Neural cell (in vitro differentiated cells): ENCODE results near the gene SLC38A9. TPM values are rescaled to one million over a fixed set of nuclear protein-coding genes. Genes with fewer than 3 reads are reported as not detected.

Experiments used
- H2AFZ ChIP-seq: fragments of 200-600, 300-800 bp; sonication (generic), shearing (Covaris generic); 2 replicates; pipeline ENCODE4 v1.6.0; 2014; ENCODE audit warnings: low read depth, mild to moderate bottlenecking, antibody characterized with exemption, low read length, moderate library complexity
- H3F3A ChIP-seq: fragments of 200-600 bp; shearing (Covaris generic); 2 replicates; pipeline ENCODE4 v1.6.1; 2016; ENCODE audit warnings: mild to moderate bottlenecking, moderate library complexity, mixed read lengths, antibody characterized with exemption, low read length; ENCODE audit not compliant: insufficient read depth, poor library complexity, severe bottlenecking
- H3K27ac ChIP-seq: fragments of 200-600, 300-800 bp; sonication (generic), shearing (Covaris generic); 2 replicates; pipeline ENCODE4 v1.5.1; 2014; ENCODE audit warnings: mild to moderate bottlenecking, low read length, moderate library complexity
- H3K27me3 ChIP-seq: fragments of 300-800, 200-600 bp; sonication (generic), shearing (Covaris generic); 2 replicates; pipeline ENCODE4 v1.6.0; 2014; ENCODE audit warnings: mild to moderate bottlenecking, low read depth, low read length, moderate library complexity; ENCODE audit not compliant: insufficient read depth
- H3K36me3 ChIP-seq: fragments of 300-800, 200-600 bp; sonication (generic), shearing (Covaris generic); 2 replicates; pipeline ENCODE4 v1.5.1; 2014; ENCODE audit warnings: mild to moderate bottlenecking, antibody characterized with exemption, low read length, moderate library complexity; ENCODE audit not compliant: insufficient read depth
- H3K4me2 ChIP-seq: fragments of 300-800, 200-600 bp; sonication (generic), shearing (Covaris generic); 2 replicates; pipeline ENCODE4 v1.6.0; 2014; ENCODE audit warnings: mild to moderate bottlenecking, low read length
- H3K4me3 ChIP-seq: fragments of 300-800, 200-600 bp; sonication (generic), shearing (Covaris generic); 2 replicates; pipeline ENCODE4 v1.5.1; 2014; ENCODE audit warnings: mild to moderate bottlenecking, low read length, moderate library complexity
- H3K79me2 ChIP-seq: fragments of 200-600 bp; shearing (Covaris generic); replicated peaks from 2 replicates; pipeline ENCODE4 v1.6.0; 2014; ENCODE audit warnings: mild to moderate bottlenecking, low read length, moderate library complexity; ENCODE audit not compliant: insufficient read depth
- H3K9ac ChIP-seq: fragments of 300-800, 200-600 bp; sonication (generic), shearing (Covaris generic); 2 replicates; pipeline ENCODE4 v1.6.1; 2016; ENCODE audit warnings: mild to moderate bottlenecking, low read length, mixed read lengths
- H3K9me2 ChIP-seq: fragments of 200-600 bp; shearing (Covaris generic); 2 replicates; pipeline ENCODE4 v1.6.1; 2016; ENCODE audit warnings: mild to moderate bottlenecking, low read length, mixed read lengths; ENCODE audit not compliant: insufficient read depth
- H3K9me3 ChIP-seq: fragments of 200-600, 300-800 bp; sonication (generic), shearing (Covaris generic); 2 replicates; pipeline ENCODE4 v1.6.1; 2016; ENCODE audit warnings: mild to moderate bottlenecking, mixed run types, low read length, moderate library complexity, mixed read lengths
- H4K20me1 ChIP-seq: fragments of 200-600 bp; shearing (Covaris generic); 2 replicates; pipeline ENCODE4 v1.6.1; 2016; ENCODE audit warnings: mild to moderate bottlenecking, mixed run types; ENCODE audit not compliant: insufficient read depth
- EP300 ChIP-seq: fragments of 450-650 bp; conservative IDR thresholded peaks from 2 replicates; pipeline ENCODE4 v1.6.1; 2014; ENCODE audit warnings: antibody characterized with exemption, mild to moderate bottlenecking, moderate library complexity; ENCODE audit not compliant: poor library complexity, severe bottlenecking
- EZH2 ChIP-seq: fragments of 200-600, 300-800 bp; shearing (Covaris generic), sonication (generic); IDR thresholded peaks from 2 replicates; pipeline ENCODE4 v1.6.1; 2014; ENCODE audit warnings: antibody characterized with exemption, low read length, borderline replicate concordance, mild to moderate bottlenecking; ENCODE audit not compliant: insufficient read depth, poor library complexity, severe bottlenecking
- MXI1 ChIP-seq: fragments of 450-650 bp; conservative IDR thresholded peaks from 2 replicates; pipeline ENCODE4 v1.6.1; 2014; ENCODE audit warnings: antibody characterized with exemption, mild to moderate bottlenecking; ENCODE audit not compliant: poor library complexity, severe bottlenecking
- POLR2AphosphoS5 ChIP-seq: IDR thresholded peaks from 2 replicates; pipeline ENCODE4 v1.6.1; 2012
- RAD21 ChIP-seq: fragments of 450-650 bp; conservative IDR thresholded peaks from 2 replicates; pipeline ENCODE4 v1.6.1; 2014; ENCODE audit warnings: antibody characterized with exemption, mild to moderate bottlenecking, moderate library complexity
- SMC3 ChIP-seq: fragments of 450-650 bp; conservative IDR thresholded peaks from 2 replicates; pipeline ENCODE4 v1.6.1; 2014; ENCODE audit warnings: antibody characterized with exemption, mild to moderate bottlenecking, moderate library complexity; ENCODE audit not compliant: poor library complexity
- TAF1 ChIP-seq: IDR thresholded peaks from 2 replicates; pipeline ENCODE4 v1.6.1; 2012; ENCODE audit warnings: low read depth
- polyA plus RNA-seq: library from polyadenylated mRNA; depleted of rRNA; stranded (reverse); fragments of >200 nt; gene quantifications from 2 replicates; pipeline ENCODE4 v1.2.3, GENCODE V29; 2014
- TF ChIP-seq, protein P1 (sequence below): IDR thresholded peaks from 2 replicates; pipeline ENCODE4 v1.6.1; 2012; ENCODE audit warnings: borderline replicate concordance
- TF ChIP-seq, protein P2 (sequence below): fragments of 450-650 bp; IDR thresholded peaks from 2 replicates; pipeline ENCODE4 v1.5.1; 2014; ENCODE audit warnings: antibody characterized with exemption, mild to moderate bottlenecking, moderate library complexity; ENCODE audit not compliant: poor library complexity, severe bottlenecking

Gene SLC38A9
- polyA plus RNA-seq, 1 donor from 2014 or later = 44.5 TPM

- Histone ChIP-seq H3K27me3 (no peaks in the 10 kb centered on the region), H3F3A (no peaks in the 10 kb centered on the region), H3K9me2 (no peaks in the 10 kb centered on the region), H4K20me1 (no peaks in the 10 kb centered on the region), H3K4me2 (no peak overlapping the region), H3K9me3 (no peaks in the 10 kb centered on the region), H3K4me3 (no peak overlapping the region), H3K9ac (no peak overlapping the region), H2AFZ (no peak overlapping the region), H3K27ac (no peak overlapping the region), H3K79me2 (no peaks in the 10 kb centered on the region), H3K36me3 (no peaks in the 10 kb centered on the region)
- TF ChIP-seq RAD21 (no peak), EP300 (no peak), POLR2AphosphoS5 (no peak), MXI1 (no peak), SMC3 (no peak), TAF1 (no peak), EZH2 (no peak)
- TF ChIP-seq, protein P1, sequence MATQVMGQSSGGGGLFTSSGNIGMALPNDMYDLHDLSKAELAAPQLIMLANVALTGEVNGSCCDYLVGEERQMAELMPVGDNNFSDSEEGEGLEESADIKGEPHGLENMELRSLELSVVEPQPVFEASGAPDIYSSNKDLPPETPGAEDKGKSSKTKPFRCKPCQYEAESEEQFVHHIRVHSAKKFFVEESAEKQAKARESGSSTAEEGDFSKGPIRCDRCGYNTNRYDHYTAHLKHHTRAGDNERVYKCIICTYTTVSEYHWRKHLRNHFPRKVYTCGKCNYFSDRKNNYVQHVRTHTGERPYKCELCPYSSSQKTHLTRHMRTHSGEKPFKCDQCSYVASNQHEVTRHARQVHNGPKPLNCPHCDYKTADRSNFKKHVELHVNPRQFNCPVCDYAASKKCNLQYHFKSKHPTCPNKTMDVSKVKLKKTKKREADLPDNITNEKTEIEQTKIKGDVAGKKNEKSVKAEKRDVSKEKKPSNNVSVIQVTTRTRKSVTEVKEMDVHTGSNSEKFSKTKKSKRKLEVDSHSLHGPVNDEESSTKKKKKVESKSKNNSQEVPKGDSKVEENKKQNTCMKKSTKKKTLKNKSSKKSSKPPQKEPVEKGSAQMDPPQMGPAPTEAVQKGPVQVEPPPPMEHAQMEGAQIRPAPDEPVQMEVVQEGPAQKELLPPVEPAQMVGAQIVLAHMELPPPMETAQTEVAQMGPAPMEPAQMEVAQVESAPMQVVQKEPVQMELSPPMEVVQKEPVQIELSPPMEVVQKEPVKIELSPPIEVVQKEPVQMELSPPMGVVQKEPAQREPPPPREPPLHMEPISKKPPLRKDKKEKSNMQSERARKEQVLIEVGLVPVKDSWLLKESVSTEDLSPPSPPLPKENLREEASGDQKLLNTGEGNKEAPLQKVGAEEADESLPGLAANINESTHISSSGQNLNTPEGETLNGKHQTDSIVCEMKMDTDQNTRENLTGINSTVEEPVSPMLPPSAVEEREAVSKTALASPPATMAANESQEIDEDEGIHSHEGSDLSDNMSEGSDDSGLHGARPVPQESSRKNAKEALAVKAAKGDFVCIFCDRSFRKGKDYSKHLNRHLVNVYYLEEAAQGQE = no peak
- TF ChIP-seq, protein P2, sequence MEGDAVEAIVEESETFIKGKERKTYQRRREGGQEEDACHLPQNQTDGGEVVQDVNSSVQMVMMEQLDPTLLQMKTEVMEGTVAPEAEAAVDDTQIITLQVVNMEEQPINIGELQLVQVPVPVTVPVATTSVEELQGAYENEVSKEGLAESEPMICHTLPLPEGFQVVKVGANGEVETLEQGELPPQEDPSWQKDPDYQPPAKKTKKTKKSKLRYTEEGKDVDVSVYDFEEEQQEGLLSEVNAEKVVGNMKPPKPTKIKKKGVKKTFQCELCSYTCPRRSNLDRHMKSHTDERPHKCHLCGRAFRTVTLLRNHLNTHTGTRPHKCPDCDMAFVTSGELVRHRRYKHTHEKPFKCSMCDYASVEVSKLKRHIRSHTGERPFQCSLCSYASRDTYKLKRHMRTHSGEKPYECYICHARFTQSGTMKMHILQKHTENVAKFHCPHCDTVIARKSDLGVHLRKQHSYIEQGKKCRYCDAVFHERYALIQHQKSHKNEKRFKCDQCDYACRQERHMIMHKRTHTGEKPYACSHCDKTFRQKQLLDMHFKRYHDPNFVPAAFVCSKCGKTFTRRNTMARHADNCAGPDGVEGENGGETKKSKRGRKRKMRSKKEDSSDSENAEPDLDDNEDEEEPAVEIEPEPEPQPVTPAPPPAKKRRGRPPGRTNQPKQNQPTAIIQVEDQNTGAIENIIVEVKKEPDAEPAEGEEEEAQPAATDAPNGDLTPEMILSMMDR = no peak
Measured at GRCh38 chr5:55577353-55578060, 134.6 kb downstream of the SLC38A9 start.

DNA sequence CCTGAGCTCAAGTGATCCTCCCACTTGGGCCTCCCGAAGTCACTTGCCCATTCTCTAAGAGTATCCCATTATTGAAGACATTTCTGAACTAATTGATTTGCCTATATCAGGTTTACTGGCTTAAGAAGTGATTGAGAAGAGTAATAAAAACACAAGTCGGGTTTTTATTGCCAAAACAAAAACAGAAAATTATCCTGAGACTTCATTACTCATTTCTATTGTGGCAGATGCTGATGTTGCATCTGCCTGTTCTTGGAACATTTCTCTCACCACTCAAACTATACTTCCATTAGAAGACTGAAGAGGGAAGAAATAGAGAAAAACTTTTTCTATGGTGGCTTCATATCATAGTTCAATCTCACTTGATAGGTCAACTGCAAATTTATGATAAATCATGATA, 135.5 kb downstream of the SLC38A9 start:
- H3K9me2 ChIP-seq = no peaks in the 10 kb centered on the region
- no peak overlapping the region for H3K9ac ChIP-seq
- no peak overlapping the region for H3K4me2 ChIP-seq
- H3K4me3 ChIP-seq = no peak overlapping the region
- H3K36me3 ChIP-seq = no peaks in the 10 kb centered on the region
- no peaks in the 10 kb centered on the region for H3K27me3 ChIP-seq
- H3K79me2 ChIP-seq = no peaks in the 10 kb centered on the region
- H3K9me3 ChIP-seq = no peaks in the 10 kb centered on the region
- no peaks in the 10 kb centered on the region for H3F3A ChIP-seq
- no peak overlapping the region for H3K27ac ChIP-seq
- TF ChIP-seq SMC3 (no peak), MXI1 (no peak), EP300 (no peak), POLR2AphosphoS5 (no peak), RAD21 (no peak), EZH2 (no peak), TAF1 (no peak)
- TF ChIP-seq, protein P1 = no peak
- TF ChIP-seq, protein P2 = no peak
- H4K20me1 ChIP-seq = no peaks in the 10 kb centered on the region
- H2AFZ ChIP-seq = no peak overlapping the region
